ENCODE data around the gene IFI6.
"Not testable (repeated sequence)": the region's sequence is repeated elsewhere in the genome, so short reads cannot be mapped to it uniquely, and the experiment has no call there.

IFI6 gene

DNA sequence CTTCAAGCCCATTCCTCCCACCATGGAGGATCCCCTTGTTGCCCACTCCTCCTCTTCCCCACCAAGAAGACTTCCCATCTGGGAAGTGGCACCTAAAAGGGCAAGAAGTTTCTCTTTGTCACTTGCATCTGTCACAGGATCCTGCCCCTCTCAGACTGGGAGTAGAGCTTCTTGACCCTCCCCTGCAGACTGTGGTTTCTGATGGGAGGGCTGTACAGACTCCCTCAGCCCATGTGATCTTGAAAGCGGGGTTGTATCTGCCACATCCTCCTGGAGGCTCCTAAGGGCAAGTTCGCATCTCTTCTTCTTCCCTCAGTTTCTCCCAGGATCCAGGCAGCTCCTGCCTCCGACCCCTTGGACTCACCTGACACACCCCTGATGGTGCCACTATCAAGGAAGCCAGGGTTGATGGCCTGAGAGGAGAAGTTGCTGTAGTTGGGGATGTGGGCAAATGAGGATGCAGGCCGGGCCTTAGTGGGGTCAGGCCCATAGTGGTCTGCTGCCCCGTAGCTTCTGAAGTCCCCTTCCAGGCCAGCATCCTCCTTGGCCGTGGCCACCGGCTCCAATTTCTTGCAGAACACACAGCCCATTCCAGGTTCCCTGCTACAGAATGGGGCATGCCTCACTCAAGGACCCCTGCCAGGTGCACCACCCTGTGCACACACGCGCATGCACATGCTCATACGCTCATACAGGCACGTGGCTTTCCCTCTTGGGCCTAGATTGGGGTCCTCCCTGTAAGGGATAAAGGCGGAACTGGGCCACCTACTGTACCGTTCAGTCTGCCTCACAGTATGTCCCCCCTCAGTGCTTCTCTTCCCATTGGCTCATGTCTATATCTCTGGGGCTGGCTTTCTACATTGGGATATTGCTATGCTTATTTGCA lies 48.4 kb downstream of the IFI6 start:
- DNase-seq (ENCODE audit: low read depth, low spot score), result no peak
- in situ Hi-C loops (cut with HindIII; ENCODE audit: low sequenced_read_pairs), result no loop called here
- TF ChIP-seq, protein P1, sequence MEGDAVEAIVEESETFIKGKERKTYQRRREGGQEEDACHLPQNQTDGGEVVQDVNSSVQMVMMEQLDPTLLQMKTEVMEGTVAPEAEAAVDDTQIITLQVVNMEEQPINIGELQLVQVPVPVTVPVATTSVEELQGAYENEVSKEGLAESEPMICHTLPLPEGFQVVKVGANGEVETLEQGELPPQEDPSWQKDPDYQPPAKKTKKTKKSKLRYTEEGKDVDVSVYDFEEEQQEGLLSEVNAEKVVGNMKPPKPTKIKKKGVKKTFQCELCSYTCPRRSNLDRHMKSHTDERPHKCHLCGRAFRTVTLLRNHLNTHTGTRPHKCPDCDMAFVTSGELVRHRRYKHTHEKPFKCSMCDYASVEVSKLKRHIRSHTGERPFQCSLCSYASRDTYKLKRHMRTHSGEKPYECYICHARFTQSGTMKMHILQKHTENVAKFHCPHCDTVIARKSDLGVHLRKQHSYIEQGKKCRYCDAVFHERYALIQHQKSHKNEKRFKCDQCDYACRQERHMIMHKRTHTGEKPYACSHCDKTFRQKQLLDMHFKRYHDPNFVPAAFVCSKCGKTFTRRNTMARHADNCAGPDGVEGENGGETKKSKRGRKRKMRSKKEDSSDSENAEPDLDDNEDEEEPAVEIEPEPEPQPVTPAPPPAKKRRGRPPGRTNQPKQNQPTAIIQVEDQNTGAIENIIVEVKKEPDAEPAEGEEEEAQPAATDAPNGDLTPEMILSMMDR (IDR thresholded peaks at IDR 0.05; ENCODE audit: low read depth, low read length), result no peak
- H3K4me3 ChIP-seq (ENCODE audit: low read depth, low read length), result no peak overlapping the region

DNA sequence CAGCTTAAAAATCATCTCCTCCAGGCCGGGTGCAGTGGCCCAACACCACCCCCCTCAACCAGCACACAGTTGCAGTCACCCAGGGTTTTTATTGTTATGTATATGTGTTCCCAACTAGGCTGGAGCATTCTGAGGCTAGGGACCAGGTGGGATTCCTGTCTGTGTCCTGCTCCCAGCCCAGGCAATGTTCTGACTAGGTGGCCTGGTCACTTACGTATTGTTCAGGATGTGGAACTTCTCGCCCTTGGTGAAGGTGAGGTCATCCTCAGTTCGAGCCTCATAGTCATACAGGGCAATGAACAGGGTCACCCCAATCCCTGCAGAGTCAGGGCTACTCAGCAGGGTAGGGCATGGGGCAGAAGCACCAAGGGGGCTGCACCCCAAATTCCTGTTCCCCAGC lies 49.2 kb downstream of the IFI6 start:
- no peak for DNase-seq (ENCODE audit: low read depth, low spot score)
- TF ChIP-seq, protein P1 (IDR thresholded peaks at IDR 0.05; ENCODE audit: low read depth, low read length), result no peak
- H3K4me3 ChIP-seq (ENCODE audit: low read depth, low read length), result no peak overlapping the region
- in situ Hi-C loops (cut with HindIII; ENCODE audit: low sequenced_read_pairs), result no loop called here

DNA sequence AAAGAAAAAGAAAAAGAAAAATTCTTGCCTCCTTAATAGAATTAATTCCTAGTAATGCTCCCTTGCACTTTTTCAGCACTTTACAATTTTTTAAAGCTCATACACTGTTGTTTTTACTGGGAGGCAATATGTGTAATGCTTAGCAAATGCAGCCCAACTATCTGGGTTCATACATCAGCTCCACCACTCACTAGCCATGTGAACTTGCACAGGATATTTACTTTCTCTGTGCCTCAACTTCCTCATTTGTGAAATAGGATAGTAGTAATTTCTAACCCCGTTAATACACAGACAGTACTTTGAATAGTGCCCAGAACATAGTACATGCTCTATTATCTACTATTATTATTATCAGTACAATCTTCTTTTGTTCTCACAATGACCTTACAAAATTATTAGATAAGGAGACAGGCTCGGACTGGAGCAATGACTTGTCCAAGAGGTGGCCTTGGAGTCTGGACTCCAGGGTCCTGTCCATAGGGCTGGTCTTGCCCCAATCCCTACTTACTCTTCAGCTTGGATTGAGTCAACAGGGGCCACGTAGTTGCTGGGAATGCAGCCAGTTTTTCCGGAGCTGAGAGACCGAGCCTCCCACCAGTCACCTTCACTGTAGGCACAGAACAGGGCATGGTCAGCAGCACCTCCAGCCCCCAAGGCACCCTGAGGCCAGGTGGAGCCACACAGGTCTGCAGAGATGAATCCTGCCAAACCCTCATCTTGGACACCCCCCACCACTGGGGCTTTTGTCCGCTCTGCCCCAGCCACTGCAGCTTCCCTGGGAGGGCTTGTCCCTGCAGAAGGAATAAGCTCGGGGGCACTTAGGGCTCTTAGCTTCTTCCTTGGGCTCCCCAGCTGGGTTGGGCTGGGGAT lies 50.7 kb downstream of the IFI6 start:
- in situ Hi-C loops (cut with HindIII; ENCODE audit: low sequenced_read_pairs), result no loop called here
- no peak overlapping the region for H3K4me3 ChIP-seq (ENCODE audit: low read depth, low read length)
- DNase-seq (ENCODE audit: low read depth, low spot score), result peak; percentile 30
- TF ChIP-seq, protein P1 (IDR thresholded peaks at IDR 0.05; ENCODE audit: low read depth, low read length), result no peak

DNA sequence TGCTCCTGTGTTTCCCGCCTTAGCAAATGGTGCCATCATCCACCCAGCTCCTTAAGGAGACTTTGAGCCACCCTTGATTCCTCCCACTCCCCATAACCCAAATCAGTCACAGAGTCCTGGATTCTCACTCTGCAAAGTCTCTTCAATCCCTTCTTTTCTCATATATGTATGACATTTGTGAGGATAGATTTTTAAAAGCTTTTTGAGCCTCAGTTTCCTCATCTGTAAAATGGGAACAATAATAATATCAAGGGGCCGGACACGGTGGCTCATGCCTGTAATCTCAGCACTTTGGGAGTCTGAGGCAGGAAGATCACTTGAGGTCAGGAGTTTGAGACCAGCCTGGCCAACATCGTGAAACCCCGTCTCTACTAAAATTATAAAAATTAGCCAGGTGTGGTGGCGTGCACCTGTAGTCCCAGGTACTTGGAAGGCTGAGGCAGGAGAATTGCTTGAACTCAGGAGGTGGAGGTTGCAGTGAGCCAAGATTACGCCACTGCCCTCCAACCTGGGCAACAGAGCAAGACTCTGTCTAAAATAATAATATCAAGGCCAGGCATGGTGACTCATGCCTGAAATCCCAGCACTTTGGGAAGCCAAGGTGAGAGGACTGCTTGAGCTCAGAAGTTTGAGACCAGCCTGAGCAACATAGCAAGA lies 52.1 kb downstream of the IFI6 start:
- in situ Hi-C loops (cut with HindIII; ENCODE audit: low sequenced_read_pairs); H3K4me3 ChIP-seq (ENCODE audit: low read depth, low read length); DNase-seq (ENCODE audit: low read depth, low spot score): not testable (repeated sequence)

DNA sequence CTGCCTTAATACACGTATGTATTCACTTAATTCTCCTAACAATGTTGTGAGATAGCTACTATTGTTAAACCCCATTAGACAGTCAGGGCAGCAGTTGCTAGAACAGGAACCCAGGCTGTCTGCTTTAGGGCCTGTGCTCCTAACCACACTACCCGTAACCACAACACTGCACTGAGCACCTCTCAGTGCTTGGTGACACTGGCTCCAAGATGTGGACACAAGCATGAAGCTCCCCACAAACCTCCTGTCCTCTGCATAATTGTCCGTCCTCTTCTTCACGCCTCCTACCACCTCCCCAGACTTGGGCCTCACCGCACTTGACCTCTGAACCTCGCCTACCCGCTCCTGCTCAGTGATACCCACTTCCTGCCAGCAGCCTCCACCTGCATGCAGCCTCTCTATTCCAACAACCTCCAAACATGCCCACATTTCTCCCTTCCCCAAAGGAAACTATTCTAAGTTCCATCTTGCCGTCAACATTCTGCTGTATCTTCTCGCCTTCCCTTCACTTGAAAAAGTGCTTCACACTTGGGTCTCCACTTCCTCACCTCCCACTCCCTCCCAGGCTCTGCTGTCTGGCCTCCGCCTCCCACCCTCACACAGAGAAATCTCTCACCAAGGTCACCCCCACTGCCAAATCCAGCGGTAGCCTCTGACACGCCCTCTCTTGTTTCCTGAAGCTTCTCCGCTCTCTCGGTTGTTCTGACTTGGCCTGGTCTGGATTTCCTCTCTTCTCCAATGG lies 53.5 kb downstream of the IFI6 start:
- TF ChIP-seq, protein P1 (IDR thresholded peaks at IDR 0.05; ENCODE audit: low read depth, low read length), result no peak
- DNase-seq (ENCODE audit: low read depth, low spot score), result no peak
- H3K4me3 ChIP-seq (ENCODE audit: low read depth, low read length), result no peak overlapping the region
- in situ Hi-C loops (cut with HindIII; ENCODE audit: low sequenced_read_pairs), result no loop called here

DNA sequence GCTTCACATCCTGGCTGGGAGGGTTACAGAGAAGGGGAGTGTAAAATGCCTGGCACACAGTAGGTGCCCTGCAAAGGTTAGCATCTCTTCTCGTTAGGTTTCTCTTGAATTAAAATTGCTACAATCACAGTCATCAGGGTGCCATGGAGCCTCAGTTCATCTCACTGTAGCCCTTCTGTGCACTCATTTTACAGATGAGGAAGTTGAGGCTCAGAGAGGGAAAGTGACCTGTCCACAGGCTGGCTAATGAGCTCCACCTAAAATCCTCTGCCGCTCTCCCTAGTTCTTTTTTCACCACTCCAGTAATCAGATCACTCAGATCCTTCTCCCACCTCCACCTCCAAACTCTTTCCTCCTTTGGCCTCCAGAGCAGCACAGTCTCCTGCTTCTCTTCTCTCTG lies 54.6 kb downstream of the IFI6 start:
- no peak overlapping the region for H3K4me3 ChIP-seq (ENCODE audit: low read depth, low read length)
- TF ChIP-seq, protein P1 (IDR thresholded peaks at IDR 0.05; ENCODE audit: low read depth, low read length), result no peak
- in situ Hi-C loops (cut with HindIII; ENCODE audit: low sequenced_read_pairs), result no loop called here
- DNase-seq (ENCODE audit: low read depth, low spot score), result no peak

Measured in astrocyte of the spinal cord (primary cell).